Measurements from ENCODE around the gene FADS6.
"Not testable (repeated sequence)": the region's sequence is repeated elsewhere in the genome, so short reads cannot be mapped to it uniquely, and the experiment has no call there.

DNA sequence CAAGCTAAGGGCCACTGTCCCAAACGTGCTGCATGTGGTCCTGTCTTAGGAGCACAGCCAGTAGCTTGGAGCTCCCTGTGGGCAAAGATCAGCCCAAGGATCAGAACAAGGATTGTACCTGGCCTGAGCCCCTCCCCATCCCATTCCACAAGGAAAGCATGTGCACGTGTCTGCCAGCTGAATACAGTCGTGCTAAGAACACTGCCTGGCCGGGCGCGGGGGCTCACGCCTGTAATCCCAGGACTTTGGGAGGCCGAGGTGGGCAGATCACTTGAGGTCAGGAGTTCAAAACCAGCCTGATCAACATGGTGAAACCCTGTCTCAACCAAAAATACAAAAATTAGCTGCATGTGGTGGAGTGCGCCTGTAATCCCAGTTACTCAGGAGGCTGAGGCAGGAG is 23.4 kb downstream of the FADS6 start:
- TF ChIP-seq, protein P1, sequence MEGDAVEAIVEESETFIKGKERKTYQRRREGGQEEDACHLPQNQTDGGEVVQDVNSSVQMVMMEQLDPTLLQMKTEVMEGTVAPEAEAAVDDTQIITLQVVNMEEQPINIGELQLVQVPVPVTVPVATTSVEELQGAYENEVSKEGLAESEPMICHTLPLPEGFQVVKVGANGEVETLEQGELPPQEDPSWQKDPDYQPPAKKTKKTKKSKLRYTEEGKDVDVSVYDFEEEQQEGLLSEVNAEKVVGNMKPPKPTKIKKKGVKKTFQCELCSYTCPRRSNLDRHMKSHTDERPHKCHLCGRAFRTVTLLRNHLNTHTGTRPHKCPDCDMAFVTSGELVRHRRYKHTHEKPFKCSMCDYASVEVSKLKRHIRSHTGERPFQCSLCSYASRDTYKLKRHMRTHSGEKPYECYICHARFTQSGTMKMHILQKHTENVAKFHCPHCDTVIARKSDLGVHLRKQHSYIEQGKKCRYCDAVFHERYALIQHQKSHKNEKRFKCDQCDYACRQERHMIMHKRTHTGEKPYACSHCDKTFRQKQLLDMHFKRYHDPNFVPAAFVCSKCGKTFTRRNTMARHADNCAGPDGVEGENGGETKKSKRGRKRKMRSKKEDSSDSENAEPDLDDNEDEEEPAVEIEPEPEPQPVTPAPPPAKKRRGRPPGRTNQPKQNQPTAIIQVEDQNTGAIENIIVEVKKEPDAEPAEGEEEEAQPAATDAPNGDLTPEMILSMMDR (IDR thresholded peaks at IDR 0.05) = not testable (repeated sequence)
- not testable (repeated sequence) for TF ChIP-seq POLR2A (IDR thresholded peaks at IDR 0.05)
